NOMO-1 treated with DMSO at 0.1 percent for 48 hours (cell line): Measurements from ENCODE around the gene WASHC3.
A peak's percentile ranks its signal among the peaks of the same experiment; 100 is the strongest.
"Not testable (repeated sequence)": the region's sequence is repeated elsewhere in the genome, so short reads cannot be mapped to it uniquely, and the experiment has no call there.

Experiments used
- DNase-seq: peaks from one replicate; lab custom pipeline; 2025; ENCODE audit not compliant: unreplicated experiment; lab: John Stamatoyannopoulos, UW

WASHC3 gene

GRCh38 chr12:102061560-102062418, at the start of gene WASHC3:
Gene WASHC3, minus strand, starts transcription at chr12:102061991. Its CDS starts 29 bp downstream, at chr12:102061962.
- DNase-seq, result peak; percentile 94

- no peak for DNase-seq
Observed at GRCh38 chr12:102110782-102111181, 49.0 kb upstream of the WASHC3 start.

- no peak for DNase-seq
Observed at GRCh38 chr12:102107970-102108369, 46.2 kb upstream of the WASHC3 start.

GRCh38 chr12:102106905-102107304, 45.1 kb upstream of the WASHC3 start:
- DNase-seq, result no peak

GRCh38 chr12:102096855-102097254, 35.1 kb upstream of the WASHC3 start:
- DNase-seq, result no peak

GRCh38 chr12:102095677-102096263, 34.0 kb upstream of the WASHC3 start:
- DNase-seq, result peak; percentile 21

- no peak for DNase-seq
Observed at GRCh38 chr12:102093319-102093718, 31.5 kb upstream of the WASHC3 start.

- not testable (repeated sequence) for DNase-seq
Observed at GRCh38 chr12:102089228-102089835, 27.5 kb upstream of the WASHC3 start.

- no peak for DNase-seq
Observed at GRCh38 chr12:102080842-102081241, 19.1 kb upstream of the WASHC3 start.

GRCh38 chr12:102072092-102072491, 10.3 kb upstream of the WASHC3 start:
- not testable (repeated sequence) for DNase-seq

- DNase-seq, result no peak
Observed at GRCh38 chr12:102069707-102070106, 7.9 kb upstream of the WASHC3 start.

GRCh38 chr12:102067574-102068258, 5.9 kb upstream of the WASHC3 start:
- no peak for DNase-seq

- DNase-seq, result no peak
Observed at GRCh38 chr12:102064476-102064875, 2.7 kb upstream of the WASHC3 start.

- DNase-seq, result no peak
Observed at GRCh38 chr12:102063069-102063468, 1.3 kb upstream of the WASHC3 start.

GRCh38 chr12:102062419-102062806, 622 bp upstream of the WASHC3 start:
- no peak for DNase-seq

GRCh38 chr12:102061096-102061559, 663 bp downstream of the WASHC3 start:
- DNase-seq, result peak; percentile 37

- DNase-seq, result no peak
Observed at GRCh38 chr12:102059343-102059742, 2.4 kb downstream of the WASHC3 start.

GRCh38 chr12:102054345-102054744, 7.4 kb downstream of the WASHC3 start:
- no peak for DNase-seq

GRCh38 chr12:102053062-102053349, 8.8 kb downstream of the WASHC3 start:
- DNase-seq, result no peak

- no peak for DNase-seq
Observed at GRCh38 chr12:102052192-102053061, 9.4 kb downstream of the WASHC3 start.
